GM12891 (cell line): ENCODE data around the gene MYO15A.

Experiments
- DNase-seq: peaks from one replicate; pipeline ENCODE4 v3.0.0; 2011; ENCODE audit warnings: low spot score; ENCODE audit not compliant: insufficient read length
- FAIRE-seq: peaks from 2 replicates; lab custom pipeline; 2011; peaks lifted over from hg19 to GRCh38; lab: Jason Lieb, UNC
- PAX5 ChIP-seq: IDR thresholded peaks from 2 replicates; pipeline ENCODE4 v1.6.1; 2011; ENCODE audit warnings: low read length, moderate library complexity, mild to moderate bottlenecking; ENCODE audit not compliant: insufficient read depth, severe bottlenecking
- POLR2A ChIP-seq: IDR thresholded peaks from 2 replicates; pipeline ENCODE4 v1.6.1; 2011; ENCODE audit warnings: low read depth, low read length, control low read depth
- POLR2AphosphoS5 ChIP-seq: IDR thresholded peaks from 2 replicates; pipeline ENCODE4 v1.6.1; 2011; ENCODE audit warnings: low read depth, low read length, control low read depth
- POU2F2 ChIP-seq: IDR thresholded peaks from 2 replicates; pipeline ENCODE4 v1.6.1; 2011; ENCODE audit warnings: low read depth, mild to moderate bottlenecking, control low read depth, low read length, moderate library complexity
- SPI1 ChIP-seq: IDR thresholded peaks from 2 replicates; pipeline ENCODE4 v1.6.1; 2011; ENCODE audit warnings: low read depth, low read length, control low read depth
- TAF1 ChIP-seq: IDR thresholded peaks from 2 replicates; pipeline ENCODE4 v1.6.1; 2011; ENCODE audit warnings: low read depth, low read length, control low read depth

The MYO15A gene

DNA sequence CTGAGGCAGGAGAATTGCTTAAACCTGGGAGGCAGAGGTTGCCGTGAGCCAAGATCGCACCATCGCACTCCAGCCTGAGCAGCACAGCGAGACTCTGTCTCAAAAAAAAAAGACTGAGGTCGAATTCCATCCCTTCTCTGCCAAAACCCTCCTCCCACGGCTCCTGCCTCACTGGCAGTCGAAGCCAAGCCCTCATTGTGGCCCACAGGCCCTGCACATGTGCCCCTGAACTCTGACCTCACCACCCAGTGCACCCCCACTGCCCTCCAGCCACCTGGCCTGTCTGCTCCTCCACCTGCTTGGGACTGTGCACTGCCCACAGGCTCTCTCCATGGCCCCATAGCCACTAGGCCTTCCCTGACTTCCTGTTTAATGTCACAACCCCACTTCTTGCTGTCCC is 7.0 kb downstream of the MYO15A start:
- no peak for TF ChIP-seq TAF1
- no peak for TF ChIP-seq POLR2AphosphoS5
- FAIRE-seq (no peak), DNase-seq (no peak)

DNA sequence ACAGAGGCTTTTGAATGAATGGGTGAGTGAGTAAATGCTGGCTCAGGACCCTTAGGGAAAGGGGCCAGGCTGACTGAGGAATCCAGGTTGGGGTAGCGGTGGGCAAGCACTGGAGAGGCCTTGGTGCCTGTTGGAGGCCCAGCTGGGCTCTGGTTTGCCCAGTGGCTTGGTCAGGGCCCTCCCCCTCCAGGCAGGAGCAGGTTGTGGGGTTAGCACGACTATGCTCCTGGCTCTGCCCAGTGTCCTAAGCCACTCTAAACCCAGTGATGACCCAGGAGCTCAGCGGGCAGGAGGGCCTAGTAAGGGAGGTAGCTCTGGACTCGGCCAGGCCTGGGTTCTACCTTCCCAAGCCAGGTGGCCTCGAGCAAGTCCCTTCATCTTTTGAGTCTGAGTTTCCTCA is 7.5 kb downstream of the MYO15A start:
- FAIRE-seq (no peak), DNase-seq (no peak)
- no peak for TF ChIP-seq TAF1
- no peak for TF ChIP-seq POLR2AphosphoS5
- TF ChIP-seq SPI1 = no peak
- no peak for TF ChIP-seq PAX5
- no peak for TF ChIP-seq POLR2A
- no peak for TF ChIP-seq POU2F2

DNA sequence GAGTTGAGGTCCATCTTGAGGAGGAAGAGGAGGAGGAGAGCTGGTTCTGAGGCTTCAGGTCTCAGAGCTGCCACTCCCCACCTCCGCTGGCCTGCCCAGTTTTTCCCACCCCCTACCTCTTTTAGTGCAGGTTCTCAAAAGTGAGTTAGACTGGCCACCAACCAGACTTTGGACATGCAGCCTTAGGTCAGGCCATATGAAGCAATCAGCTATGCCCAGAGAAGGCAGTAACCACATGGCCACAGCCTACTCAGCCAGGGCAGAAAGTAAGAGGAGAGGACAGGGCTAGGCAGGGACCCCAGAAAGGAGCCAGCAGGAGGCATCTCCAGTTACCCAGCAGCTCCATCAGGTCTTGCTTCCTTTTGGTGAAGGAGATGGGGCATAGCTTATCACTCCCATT is 9.0 kb downstream of the MYO15A start:
- FAIRE-seq = no peak
- TF ChIP-seq POLR2AphosphoS5 (no peak), POLR2A (no peak), PAX5 (no peak), TAF1 (no peak), SPI1 (no peak), POU2F2 (no peak)
- DNase-seq = no peak

DNA sequence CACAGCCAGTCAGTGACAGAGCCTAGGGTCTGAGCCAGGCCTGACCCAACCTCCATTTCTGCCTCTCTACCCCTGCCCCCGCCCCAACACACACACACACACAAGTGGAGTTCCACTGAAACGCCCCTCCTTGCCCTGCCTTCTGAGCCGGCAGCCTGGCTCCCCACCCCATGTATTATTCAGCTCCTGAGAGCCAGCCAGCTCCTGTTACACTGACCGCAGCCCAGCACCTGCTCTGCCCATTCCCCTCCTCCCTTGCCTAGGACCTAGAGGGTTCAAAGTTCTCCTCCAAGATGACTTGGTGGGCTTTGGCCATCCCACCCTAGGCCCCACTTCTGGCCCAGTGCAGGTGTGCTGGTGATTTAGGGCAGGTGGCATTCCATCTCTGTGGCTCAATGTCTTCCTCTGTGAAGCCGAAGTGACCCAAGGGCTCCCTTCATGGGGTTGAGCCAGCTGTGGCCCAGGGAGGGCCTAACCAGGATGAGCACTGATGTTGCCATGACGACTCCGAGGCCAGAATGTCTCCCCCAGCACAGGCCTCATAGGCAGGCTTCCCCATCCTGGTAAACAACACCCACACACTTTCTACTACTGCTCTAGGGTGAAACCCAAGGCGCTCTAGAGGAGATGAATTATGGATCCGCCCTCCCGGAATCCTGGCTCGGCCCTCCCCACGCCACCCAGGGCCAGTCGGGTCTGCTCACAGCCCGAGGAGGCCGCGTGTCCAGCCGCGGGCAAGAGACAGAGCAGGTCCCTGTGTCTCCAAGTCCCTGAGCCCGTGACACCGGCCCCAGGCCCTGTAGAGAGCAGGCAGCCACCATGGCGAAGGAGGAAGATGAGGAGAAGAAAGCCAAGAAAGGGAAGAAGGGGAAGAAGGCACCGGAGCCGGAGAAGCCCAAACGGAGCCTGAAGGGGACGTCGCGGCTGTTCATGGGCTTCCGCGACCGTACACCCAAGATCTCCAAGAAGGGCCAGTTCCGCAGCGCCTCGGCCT is 9.7 kb downstream of the MYO15A start:
- no peak for FAIRE-seq
- no peak for TF ChIP-seq POLR2A
- TF ChIP-seq POLR2AphosphoS5 = no peak
- no peak for TF ChIP-seq SPI1
- TF ChIP-seq TAF1 = no peak
- TF ChIP-seq POU2F2 = no peak
- no peak for TF ChIP-seq PAX5

DNA sequence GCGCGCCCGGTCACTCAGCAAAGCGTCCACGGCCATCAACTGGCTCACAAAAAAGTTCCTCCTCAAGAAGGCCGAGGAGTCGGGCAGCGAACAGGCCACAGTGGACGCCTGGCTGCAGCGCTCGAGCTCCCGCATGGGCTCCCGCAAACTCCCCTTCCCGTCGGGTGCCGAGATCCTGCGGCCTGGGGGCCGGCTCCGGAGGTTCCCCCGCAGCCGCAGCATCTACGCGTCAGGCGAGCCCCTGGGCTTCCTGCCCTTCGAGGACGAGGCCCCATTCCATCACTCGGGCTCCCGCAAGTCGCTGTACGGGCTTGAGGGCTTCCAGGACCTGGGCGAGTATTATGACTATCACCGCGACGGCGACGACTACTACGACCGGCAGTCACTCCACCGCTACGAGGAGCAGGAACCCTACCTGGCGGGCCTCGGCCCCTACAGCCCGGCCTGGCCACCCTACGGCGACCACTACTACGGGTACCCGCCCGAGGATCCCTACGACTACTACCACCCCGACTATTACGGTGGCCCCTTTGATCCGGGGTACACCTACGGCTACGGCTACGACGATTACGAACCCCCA is 10.7 kb downstream of the MYO15A start:
- FAIRE-seq (no peak), DNase-seq (no peak)
- no peak for TF ChIP-seq TAF1
- no peak for TF ChIP-seq SPI1
- TF ChIP-seq PAX5 = no peak

More for the DNA sequence above, 9.7 kb downstream of the MYO15A start:
- no peak for DNase-seq

DNA sequence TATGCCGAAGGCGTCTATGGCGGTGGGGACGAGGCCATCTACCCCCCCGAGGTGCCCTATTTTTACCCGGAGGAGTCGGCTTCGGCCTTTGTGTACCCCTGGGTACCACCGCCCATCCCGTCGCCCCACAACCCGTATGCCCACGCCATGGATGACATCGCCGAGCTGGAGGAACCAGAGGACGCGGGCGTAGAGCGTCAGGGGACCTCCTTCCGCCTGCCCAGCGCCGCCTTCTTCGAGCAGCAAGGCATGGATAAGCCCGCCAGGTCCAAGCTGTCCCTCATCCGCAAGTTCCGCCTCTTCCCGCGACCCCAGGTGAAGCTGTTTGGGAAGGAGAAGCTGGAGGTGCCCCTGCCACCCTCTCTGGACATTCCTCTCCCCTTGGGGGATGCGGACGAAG is 11.4 kb downstream of the MYO15A start:
- DNase-seq (no peak), FAIRE-seq (no peak)
- TF ChIP-seq TAF1 (no peak), SPI1 (no peak), POLR2AphosphoS5 (no peak), PAX5 (no peak), POU2F2 (no peak)

DNA sequence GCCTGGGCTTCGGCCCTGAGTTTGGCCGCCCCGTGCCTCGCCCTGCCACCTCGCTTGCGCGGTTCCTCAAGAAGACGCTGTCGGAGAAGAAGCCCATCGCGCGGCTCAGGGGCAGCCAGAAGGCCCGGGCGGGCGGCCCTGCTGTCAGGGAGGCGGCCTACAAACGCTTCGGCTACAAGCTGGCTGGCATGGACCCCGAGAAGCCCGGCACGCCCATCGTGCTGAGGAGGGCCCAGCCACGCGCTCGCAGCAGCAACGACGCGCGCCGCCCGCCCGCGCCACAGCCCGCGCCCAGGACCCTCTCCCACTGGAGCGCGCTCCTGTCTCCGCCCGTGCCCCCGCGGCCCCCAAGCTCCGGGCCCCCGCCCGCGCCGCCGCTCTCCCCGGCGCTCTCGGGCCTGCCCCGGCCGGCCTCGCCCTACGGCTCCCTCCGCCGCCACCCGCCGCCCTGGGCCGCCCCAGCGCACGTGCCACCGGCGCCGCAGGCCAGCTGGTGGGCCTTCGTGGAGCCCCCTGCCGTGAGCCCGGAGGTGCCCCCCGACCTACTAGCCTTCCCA is 12.0 kb downstream of the MYO15A start:
- FAIRE-seq (no peak), DNase-seq (no peak)
- TF ChIP-seq PAX5 (no peak), POLR2A (no peak), SPI1 (no peak), POLR2AphosphoS5 (no peak), TAF1 (no peak), POU2F2 (no peak)

DNA sequence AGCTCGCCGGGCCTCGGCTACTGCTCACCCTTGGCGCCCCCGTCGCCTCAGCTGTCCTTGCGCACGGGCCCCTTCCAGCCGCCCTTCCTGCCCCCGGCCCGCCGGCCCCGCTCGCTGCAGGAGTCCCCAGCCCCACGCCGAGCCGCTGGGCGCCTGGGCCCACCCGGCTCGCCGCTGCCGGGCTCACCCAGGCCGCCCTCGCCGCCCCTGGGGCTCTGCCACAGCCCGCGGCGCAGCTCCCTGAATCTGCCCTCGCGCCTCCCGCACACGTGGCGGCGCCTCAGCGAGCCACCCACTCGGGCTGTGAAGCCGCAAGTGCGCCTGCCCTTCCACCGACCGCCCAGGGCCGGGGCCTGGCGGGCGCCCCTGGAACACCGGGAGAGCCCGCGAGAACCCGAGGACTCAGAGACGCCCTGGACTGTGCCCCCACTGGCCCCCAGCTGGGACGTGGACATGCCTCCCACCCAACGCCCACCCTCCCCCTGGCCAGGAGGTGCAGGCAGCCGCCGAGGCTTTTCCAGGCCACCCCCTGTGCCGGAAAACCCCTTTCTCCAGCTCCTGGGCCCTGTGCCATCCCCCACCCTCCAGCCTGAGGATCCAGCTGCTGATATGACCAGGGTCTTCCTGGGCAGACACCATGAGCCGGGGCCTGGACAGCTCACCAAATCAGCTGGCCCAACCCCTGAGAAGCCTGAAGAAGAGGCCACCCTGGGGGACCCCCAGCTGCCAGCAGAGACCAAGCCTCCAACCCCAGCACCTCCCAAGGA is 12.8 kb downstream of the MYO15A start:
- TF ChIP-seq POLR2A (no peak), POU2F2 (no peak), TAF1 (no peak), PAX5 (no peak), POLR2AphosphoS5 (no peak), SPI1 (no peak)
- FAIRE-seq (no peak), DNase-seq (no peak)

DNA sequence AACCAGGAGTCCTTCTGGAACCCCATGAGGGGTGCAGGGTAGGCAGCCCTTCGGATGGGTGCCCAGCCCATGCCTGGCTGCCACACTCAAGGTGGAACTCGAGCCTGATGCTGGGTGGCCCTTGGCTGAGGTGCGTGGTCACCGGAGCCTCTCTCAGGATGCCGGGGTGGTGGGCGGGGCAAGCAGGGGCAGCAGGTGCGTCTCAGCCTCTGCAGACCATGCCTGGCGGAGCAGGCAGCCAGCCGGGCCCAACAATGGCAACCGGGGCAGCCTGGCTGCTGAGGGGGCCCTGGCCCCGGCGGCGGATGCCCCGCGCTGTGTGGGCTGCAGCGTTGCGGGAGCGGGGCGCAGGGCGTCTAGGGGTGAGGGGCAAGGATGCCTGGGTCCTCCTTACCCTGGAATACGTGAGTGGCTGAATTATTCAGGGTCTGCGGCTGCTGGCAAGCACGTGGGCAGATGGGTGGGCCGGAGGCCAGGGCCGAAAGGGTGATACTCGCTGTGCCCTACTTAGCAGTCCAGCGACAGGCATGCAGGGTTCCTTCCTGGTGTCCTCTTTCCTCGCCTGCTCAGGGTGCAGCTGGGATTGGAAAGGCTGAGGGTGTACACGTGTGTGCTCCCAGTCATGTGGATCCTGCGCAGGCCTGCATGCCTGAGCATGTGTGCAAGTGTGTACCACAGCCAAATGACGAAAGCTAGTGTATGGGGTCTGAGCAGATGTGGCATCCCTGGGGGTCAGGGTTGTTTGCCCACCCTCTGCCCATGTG is 14.6 kb downstream of the MYO15A start:
- TF ChIP-seq POLR2A (no peak), POLR2AphosphoS5 (no peak), PAX5 (no peak), POU2F2 (no peak), SPI1 (no peak), TAF1 (no peak)
- DNase-seq (no peak), FAIRE-seq (no peak)
